OCI-LY3 (cell line): ENCODE results near the gene ST7.

Source experiments
- EZH2phosphoT487 ChIP-seq: fragments of 200-600 bp; shearing (Covaris generic); IDR thresholded peaks from 2 replicates; pipeline ENCODE4 v1.6.1; 2018; ENCODE audit warnings: antibody characterized with exemption, mixed run types, low read depth
- TF ChIP-seq, protein P1 (sequence below): fragments of 200-600, 300-600 bp; sonication (generic); IDR thresholded peaks from 2 replicates; pipeline ENCODE4 v1.5.1; 2014; ENCODE audit warnings: antibody characterized with exemption, low read length, low read depth

- no peak for TF ChIP-seq EZH2phosphoT487
- TF ChIP-seq, protein P1, sequence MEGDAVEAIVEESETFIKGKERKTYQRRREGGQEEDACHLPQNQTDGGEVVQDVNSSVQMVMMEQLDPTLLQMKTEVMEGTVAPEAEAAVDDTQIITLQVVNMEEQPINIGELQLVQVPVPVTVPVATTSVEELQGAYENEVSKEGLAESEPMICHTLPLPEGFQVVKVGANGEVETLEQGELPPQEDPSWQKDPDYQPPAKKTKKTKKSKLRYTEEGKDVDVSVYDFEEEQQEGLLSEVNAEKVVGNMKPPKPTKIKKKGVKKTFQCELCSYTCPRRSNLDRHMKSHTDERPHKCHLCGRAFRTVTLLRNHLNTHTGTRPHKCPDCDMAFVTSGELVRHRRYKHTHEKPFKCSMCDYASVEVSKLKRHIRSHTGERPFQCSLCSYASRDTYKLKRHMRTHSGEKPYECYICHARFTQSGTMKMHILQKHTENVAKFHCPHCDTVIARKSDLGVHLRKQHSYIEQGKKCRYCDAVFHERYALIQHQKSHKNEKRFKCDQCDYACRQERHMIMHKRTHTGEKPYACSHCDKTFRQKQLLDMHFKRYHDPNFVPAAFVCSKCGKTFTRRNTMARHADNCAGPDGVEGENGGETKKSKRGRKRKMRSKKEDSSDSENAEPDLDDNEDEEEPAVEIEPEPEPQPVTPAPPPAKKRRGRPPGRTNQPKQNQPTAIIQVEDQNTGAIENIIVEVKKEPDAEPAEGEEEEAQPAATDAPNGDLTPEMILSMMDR, result no peak
These were observed 14.6 kb upstream of the ST7 start for GRCh38 chr7:116938678-116939077.
